ENCODE data around the gene CACYBP. TPM values are rescaled to one million over a fixed set of nuclear protein-coding genes. Genes with fewer than 3 reads are reported as not detected.
A peak's percentile ranks its signal among the peaks of the same experiment; 100 is the strongest.

The CACYBP gene
- total RNA-seq, 2 experiments from 2014 or later, result 307 to 346 TPM

DNA sequence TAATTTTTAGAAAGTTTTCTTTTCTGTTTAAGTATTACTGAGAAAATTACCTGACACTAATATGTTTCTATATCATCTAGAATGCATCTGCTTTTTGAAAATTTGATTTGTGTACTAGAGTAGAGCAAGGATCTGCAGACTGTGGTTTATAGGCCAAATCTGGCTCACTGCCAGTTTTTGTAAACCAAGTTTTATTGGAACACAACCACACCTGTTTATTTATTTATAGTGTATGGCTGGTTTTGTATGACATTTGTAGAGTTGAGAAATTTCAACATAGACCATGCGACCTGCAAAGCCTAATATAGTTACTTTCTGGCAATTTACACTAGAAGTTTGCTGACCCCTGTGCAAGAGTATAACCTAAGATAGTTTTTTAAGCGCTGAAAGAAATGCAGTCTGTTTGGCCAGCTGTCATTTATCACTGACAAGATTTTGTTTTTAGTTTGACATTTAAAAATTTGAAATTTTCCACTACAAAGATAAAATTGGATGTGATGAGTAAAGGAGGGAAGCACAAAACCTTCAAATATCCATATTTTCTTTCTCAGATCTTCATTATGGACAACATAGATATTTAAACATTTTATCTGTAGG lies 36.1 kb upstream of the CACYBP start:
- no peak for ATAC-seq
- intact Hi-C loops (cut with micrococcal nuclease), result loop anchor here (2.0 kb wide), 1 partner anchor 35 kb away; the partner anchor contains the start of gene CACYBP
- Mint-ChIP-seq H3K27me3 (no peaks in the 10 kb centered on the region), H3K9me3 (no peaks in the 10 kb centered on the region), H3K27ac (peak overlapping the region; percentile 84), H3K4me3 (no peak overlapping the region), H3K36me3 (ENCODE audit: low read depth) (no peaks in the 10 kb centered on the region), H3K4me1 (ENCODE audit: low read depth) (peaks cover 44% of the 10 kb centered on the region)
- POLR2A ChIA-PET, result interaction anchor here (1.9 kb wide), 1 partner anchor 14 kb away, joined by 5 read pairs; no protein-coding TSS in a partner anchor
- no peak for TF ChIP-seq CTCF (IDR thresholded peaks at IDR 0.05)
- DNase-seq, result no peak
- CTCF ChIA-PET, result interaction anchor here (1.4 to 1.5 kb wide), 2 partner anchors 36 to 66 kb away, joined by 3 to 5 read pairs; partner anchors contain the start of gene CACYBP

DNA sequence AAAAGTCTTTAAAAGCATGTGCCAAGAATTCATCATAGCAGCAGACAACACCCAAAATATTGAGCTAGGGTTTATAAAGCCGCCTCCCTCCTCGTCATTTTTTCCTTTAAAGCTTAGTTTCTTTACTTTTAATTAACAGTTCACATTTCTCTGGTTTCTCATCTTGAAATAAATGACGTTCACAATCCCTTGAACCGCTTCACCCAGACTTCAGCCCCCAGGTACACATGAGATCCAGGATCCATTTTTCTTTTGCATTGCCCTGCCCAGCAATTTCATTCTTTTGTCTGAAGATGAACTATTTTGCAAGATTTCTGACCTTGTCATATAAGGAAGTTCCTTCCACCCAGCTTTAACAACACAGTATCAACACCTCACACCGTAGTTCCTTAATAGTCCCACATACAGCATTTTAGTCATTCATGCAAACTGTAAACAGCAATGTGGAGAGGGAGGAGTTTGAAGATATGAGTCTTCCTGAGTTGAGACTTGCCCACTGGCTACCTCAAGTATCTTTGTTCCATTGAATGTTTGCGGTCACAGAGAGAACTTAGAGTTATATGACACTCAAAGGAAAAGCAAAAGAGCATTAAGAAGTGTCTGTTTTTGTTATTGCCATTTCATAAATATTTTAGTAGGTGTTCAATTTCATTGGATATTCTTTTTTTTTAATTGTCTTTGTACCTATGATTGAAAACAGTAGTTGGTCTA lies 35.3 kb upstream of the CACYBP start:
- Mint-ChIP-seq H3K9me3 (no peaks in the 10 kb centered on the region), H3K27ac (peak overlapping the region; percentile 84), H3K27me3 (no peaks in the 10 kb centered on the region), H3K4me1 (ENCODE audit: low read depth) (peaks cover 52% of the 10 kb centered on the region), H3K36me3 (ENCODE audit: low read depth) (no peaks in the 10 kb centered on the region), H3K4me3 (peak overlapping the region; percentile 68)
- no peak for TF ChIP-seq CTCF (IDR thresholded peaks at IDR 0.05)
- CTCF ChIA-PET, result interaction anchor here (1.4 to 1.5 kb wide), 2 partner anchors 35 to 65 kb away, joined by 3 to 5 read pairs; partner anchors contain the start of gene CACYBP
- intact Hi-C loops (cut with micrococcal nuclease), result loop anchor here (2.0 kb wide), 1 partner anchor 34 kb away; the partner anchor contains the start of gene CACYBP
- ATAC-seq, result peak; percentile 79
- POLR2A ChIA-PET, result interaction anchor here (0.7 to 1.9 kb wide), 2 partner anchors 14 to 51 kb away, joined by 3 to 5 read pairs; no protein-coding TSS in a partner anchor
- DNase-seq, result peak; percentile 34

GRCh38 chr1:174964972-174965361 lies 34.8 kb upstream of the CACYBP start:
- TF ChIP-seq CTCF (IDR thresholded peaks at IDR 0.05), result no peak
- Mint-ChIP-seq H3K27me3 (peaks cover under 1% of the 10 kb centered on the region), H3K9me3 (no peaks in the 10 kb centered on the region), H3K4me1 (ENCODE audit: low read depth) (peaks cover 57% of the 10 kb centered on the region), H3K4me3 (peak overlapping the region; percentile 68), H3K27ac (peak overlapping the region; percentile 84), H3K36me3 (ENCODE audit: low read depth) (no peaks in the 10 kb centered on the region)
- intact Hi-C loops (cut with micrococcal nuclease), result loop anchor here (2.0 kb wide), 1 partner anchor 34 kb away; the partner anchor contains the start of gene CACYBP
- ATAC-seq (peak; percentile 1), DNase-seq (no peak)
- POLR2A ChIA-PET, result interaction anchor here (0.6 to 1.9 kb wide), 6 partner anchors 15 to 165 kb away, joined by 3 to 5 read pairs (median 3); partner anchors contain the start of gene MRPS14
- CTCF ChIA-PET, result interaction anchor here (1.5 to 3.1 kb wide), 3 partner anchors 18 to 64 kb away, joined by 3 to 18 read pairs (median 11); partner anchors contain the start of gene CACYBP

DNA sequence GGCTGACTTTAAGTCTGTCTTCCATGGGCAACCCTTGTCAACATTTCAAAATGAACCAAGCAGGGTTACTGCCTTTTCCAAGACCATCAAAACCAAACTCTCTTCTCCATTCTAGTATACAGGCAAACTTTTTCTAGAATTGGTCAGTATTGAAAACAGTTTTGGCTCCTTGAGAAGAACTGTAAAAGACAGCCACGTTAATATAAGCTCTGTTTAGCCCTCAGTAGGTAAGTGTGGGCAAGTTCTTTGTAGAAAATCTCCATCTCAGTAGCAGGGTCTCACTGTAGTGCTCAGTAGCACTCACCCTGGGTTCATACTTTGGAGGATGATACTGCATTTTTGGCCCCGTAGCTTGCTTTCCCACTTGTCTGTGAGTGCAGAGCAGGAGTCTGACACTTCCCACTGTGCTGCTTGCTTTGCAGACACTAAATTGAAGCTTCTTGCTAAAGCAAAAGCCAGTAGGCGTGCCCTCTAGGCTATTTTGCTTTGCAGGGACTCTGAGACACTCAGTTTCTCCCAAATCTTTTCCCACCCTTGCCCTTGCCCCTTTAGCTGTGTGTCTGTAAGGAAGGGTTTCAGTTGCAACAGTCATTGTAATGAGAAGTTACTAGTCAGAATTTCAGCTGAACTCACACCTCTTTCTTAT lies 34.3 kb upstream of the CACYBP start:
- H3K36me3 Mint-ChIP-seq (ENCODE audit: low read depth), result no peaks in the 10 kb centered on the region
- intact Hi-C loops (cut with micrococcal nuclease), result loop anchor here (2.0 kb wide), 1 partner anchor 33 kb away; the partner anchor contains the start of gene CACYBP
- ChIA-PET CTCF (interaction anchor here (1.7 to 3.1 kb wide), 2 partner anchors 18 to 34 kb away, joined by 11 to 18 read pairs; partner anchors contain the start of gene CACYBP), POLR2A (interaction anchor here (0.6 to 1.9 kb wide), 7 partner anchors 15 to 166 kb away, joined by 3 to 5 read pairs (median 3); partner anchors contain the start of gene MRPS14)
- H3K9me3 Mint-ChIP-seq, result no peaks in the 10 kb centered on the region
- H3K4me3 Mint-ChIP-seq, result peak overlapping the region; percentile 68
- no peak for ATAC-seq
- peaks cover 63% of the 10 kb centered on the region for H3K4me1 Mint-ChIP-seq (ENCODE audit: low read depth)
- peaks cover 1% of the 10 kb centered on the region for H3K27me3 Mint-ChIP-seq
- peak overlapping the region; percentile 84 for H3K27ac Mint-ChIP-seq
- DNase-seq, result peak; percentile 20
- TF ChIP-seq CTCF (IDR thresholded peaks at IDR 0.05), result no peak
